ENCODE measurements around the gene TMEM196. TPM values are rescaled to one million over a fixed set of nuclear protein-coding genes. Genes with fewer than 3 reads are reported as not detected.

Gene TMEM196
- total RNA-seq, 1 experiment from 2014 or later: not detected

GRCh38 chr7:19772306-19772705, 1.1 kb downstream of the TMEM196 start:
- Histone ChIP-seq H3K27me3 (ENCODE audit: insufficient read depth, low read length) (no peaks in the 10 kb centered on the region), H4K20me1 (ENCODE audit: insufficient read depth) (no peaks in the 10 kb centered on the region), H3K9me2 (ENCODE audit: insufficient read depth) (peaks cover 4% of the 10 kb centered on the region; the same call in 1 of the 2 replicates), H2AFZ (ENCODE audit: low read depth, low read length, poor library complexity, severe bottlenecking) (no peak overlapping the region), H3K36me3 (ENCODE audit: control insufficient read depth in 1 of 2, insufficient read depth in 2 of 2, low read length in 2 of 2) (no peaks in the 10 kb centered on the region), H3K4me1 (ENCODE audit: control insufficient read depth in 1 of 2, insufficient read depth in 2 of 2, low read length in 2 of 2) (no peaks in the 10 kb centered on the region), H3K4me3 (replicated peaks in 1 of 2; ENCODE audit: low read depth in 1 of 2, low read length in 2 of 2) (no peak overlapping the region), H3K9me3 (ENCODE audit: control insufficient read depth in 1 of 2, insufficient read depth in 1 of 2, low read depth in 1 of 2, low read length in 2 of 2) (no peaks in the 10 kb centered on the region), H3K9ac (ENCODE audit: low read length) (no peak overlapping the region), H3K79me2 (ENCODE audit: insufficient read depth, low read length) (no peaks in the 10 kb centered on the region), H3K4me2 (ENCODE audit: low read length) (no peak overlapping the region), H3K27ac (ENCODE audit: low read depth, low read length) (no peak overlapping the region)
- no TSS peak for BruUV-seq (replicated peaks)
- intact Hi-C loops (cut with micrococcal nuclease): no loop called here
- ATAC-seq: no peak
- no peak for TF ChIP-seq POLR2AphosphoS5 (IDR thresholded peaks at IDR 0.05; ENCODE audit: low read depth, low read length)
- no peak for TF ChIP-seq JUND (IDR thresholded peaks at IDR 0.05)
- no peak for TF ChIP-seq REST (IDR thresholded peaks at IDR 0.05; ENCODE audit: low read depth)
- TF ChIP-seq RAD21 (IDR thresholded peaks at IDR 0.05; ENCODE audit: low read depth): no peak
- TF ChIP-seq EZH2phosphoT487 (IDR thresholded peaks at IDR 0.05; ENCODE audit: borderline replicate concordance): no peak
- TF ChIP-seq CTCF (IDR thresholded peaks at IDR 0.05 in 2 of 3, conservative IDR thresholded peaks at IDR 0.05 in 1 of 3; ENCODE audit: borderline replicate concordance in 1 of 3, insufficient read depth in 1 of 3, low read depth in 2 of 3, low read length in 2 of 3): no peak
- TF ChIP-seq ATF3 (IDR thresholded peaks at IDR 0.05): no peak
- TF ChIP-seq YY1 (IDR thresholded peaks at IDR 0.05; ENCODE audit: extremely low read depth, insufficient replicate concordance, low read depth, low read length): no peak
- TF ChIP-seq POLR2A (IDR thresholded peaks at IDR 0.05; ENCODE audit: borderline replicate concordance, extremely low read depth, insufficient read depth, insufficient read length): no peak
- TF ChIP-seq SP1 (IDR thresholded peaks at IDR 0.05; ENCODE audit: low read depth): no peak
- TF ChIP-seq ELF1 (IDR thresholded peaks at IDR 0.05; ENCODE audit: borderline replicate concordance, low read depth): no peak
- ChIA-PET POLR2A (no interaction called here), RAD21 (ENCODE audit: low non-redundant PET in 1 of 2, low total read pairs in 2 of 2, uncharacterized antibody in 2 of 2, unreplicated experiment in 2 of 2) (no interaction called here), CTCF (no interaction called here)
- no peak for DNase-seq (ENCODE audit: low read depth, low spot score)

Measured in HCT116 (cell line).